ENCODE data around the gene WDR88. TPM values are rescaled to one million over a fixed set of nuclear protein-coding genes. Genes with fewer than 3 reads are reported as not detected.

The WDR88 gene
- total RNA-seq, 1 donor from 2014 or later, result not detected

Other genes starting within 250 kb of the WDR88 start
- 19.8 TPM for gene CEP89, start 160.2 kb upstream of the WDR88 start, total RNA-seq
- 2.9 TPM for gene FAAP24, start 159.9 kb upstream of the WDR88 start, total RNA-seq
- gene RHPN2, start 67.2 kb upstream of the WDR88 start, total RNA-seq, result 7.7 TPM
- 8.4 TPM for gene GPATCH1, start 50.9 kb upstream of the WDR88 start, total RNA-seq
- gene LRP3, start 62.2 kb downstream of the WDR88 start, total RNA-seq, result 13.8 TPM
- 0.62 TPM for gene SLC7A10, start 93.7 kb downstream of the WDR88 start, total RNA-seq
- gene CEBPA, start 170.4 kb downstream of the WDR88 start, total RNA-seq, result 75.1 TPM
- gene CEBPG, start 241.6 kb downstream of the WDR88 start, total RNA-seq, result 29.6 TPM